GM19467 (cell line): ENCODE results near the gene TXNRD2.
"Not testable (repeated sequence)": the region's sequence is repeated elsewhere in the genome, so short reads cannot be mapped to it uniquely, and the experiment has no call there.

Experiments
- ATAC-seq: cut with Tn5 transposase; IDR thresholded peaks from one replicate; pipeline ENCODE4 v1.9.1; 2021; ENCODE audit warnings: mild to moderate bottlenecking, moderate library complexity; ENCODE audit not compliant: unreplicated experiment

The TXNRD2 gene

GRCh38 chr22:19849835-19850762, 91.5 kb downstream of the TXNRD2 start:
- no peak for ATAC-seq

DNA sequence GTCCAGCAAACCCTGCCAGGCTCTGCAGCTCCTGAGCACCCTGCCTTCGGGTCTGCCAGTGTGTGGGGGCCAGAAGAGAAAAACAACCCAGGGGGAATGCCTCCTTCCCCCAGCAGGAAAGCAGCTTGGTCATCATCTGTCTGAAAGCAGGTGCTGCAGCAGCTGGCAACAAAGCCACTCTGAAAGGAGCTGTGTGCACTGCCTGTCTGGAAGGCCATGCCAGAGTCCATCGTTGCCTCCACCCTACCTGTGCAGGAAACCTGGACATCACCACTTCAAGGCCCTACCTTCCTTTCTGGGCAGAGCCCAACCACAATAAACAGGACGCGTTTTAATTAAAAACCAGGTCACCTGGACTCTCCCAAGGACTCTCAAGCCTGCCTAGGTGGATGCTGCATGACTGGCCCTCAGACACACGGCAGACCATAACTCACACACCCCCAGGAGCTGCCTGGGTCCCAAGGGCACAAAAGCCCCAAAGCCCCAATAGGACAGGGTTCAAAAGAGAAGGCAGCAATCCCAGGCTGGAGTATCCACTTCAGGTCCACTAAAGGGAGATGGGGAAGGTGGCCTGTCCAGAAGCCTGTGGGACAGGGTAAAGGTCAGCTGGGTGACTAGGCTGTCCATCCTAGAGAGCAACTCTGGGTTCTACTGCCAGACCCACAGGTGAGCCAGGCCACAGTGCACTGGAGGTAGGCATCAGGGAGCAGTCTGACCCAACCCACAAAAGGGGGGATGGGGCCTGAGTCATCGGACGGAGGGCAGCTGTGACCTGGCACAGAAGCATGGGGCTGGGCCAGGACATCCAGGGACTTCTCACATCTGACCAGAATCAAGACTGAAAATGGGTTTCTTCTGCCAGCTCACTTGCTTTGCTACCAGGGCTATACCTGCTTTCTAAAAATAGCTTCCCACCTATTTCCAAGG, 93.1 kb downstream of the TXNRD2 start:
- ATAC-seq = no peak

DNA sequence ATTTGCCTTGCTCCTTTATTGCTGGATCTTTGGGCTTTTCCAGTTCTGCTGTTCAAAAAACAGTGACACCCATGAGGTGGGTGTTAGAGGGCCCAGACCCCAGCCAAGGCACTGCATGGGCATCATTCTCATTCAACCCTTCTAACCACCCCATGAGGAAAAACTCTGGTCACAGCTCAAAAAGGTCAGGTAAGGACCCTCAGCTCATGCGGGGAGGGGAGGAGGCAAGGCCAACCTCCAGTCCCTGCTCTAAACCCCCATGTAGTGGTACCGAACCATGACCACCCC, 94.3 kb downstream of the TXNRD2 start:
- no peak for ATAC-seq

- ATAC-seq = no peak
Measured at GRCh38 chr22:19846620-19847344, 94.8 kb downstream of the TXNRD2 start.

- no peak for ATAC-seq
Measured at GRCh38 chr22:19845054-19845722, 96.4 kb downstream of the TXNRD2 start.

GRCh38 chr22:19844377-19845053, 97.1 kb downstream of the TXNRD2 start:
- ATAC-seq = no peak

DNA sequence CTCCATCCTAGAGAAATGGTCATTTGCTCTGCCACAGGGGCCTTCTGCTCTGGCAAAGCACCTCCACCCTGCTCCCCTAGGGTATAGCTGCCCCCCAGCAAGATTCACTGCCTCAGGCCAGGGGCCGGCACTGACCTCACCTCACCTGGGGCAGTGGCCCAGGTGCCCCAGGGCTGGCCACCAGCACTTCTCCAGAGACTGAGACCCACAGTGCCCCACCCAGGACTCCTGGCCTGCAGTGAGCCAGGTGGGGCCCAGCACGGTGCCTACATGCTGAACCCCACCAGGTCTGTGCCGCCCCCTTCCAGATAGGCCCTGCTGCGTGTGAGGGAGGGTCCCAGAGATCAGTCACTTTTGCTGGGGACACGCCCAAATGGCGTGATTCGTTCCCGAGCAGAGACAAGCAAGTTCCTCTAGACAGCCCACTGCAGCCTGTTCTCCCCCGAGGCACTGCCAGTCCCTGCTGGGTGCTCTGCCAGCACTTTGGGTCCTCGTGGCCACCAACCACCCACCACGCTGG, 97.7 kb downstream of the TXNRD2 start:
- no peak for ATAC-seq

- no peak for ATAC-seq
Measured at GRCh38 chr22:19843107-19843856, 98.3 kb downstream of the TXNRD2 start.

DNA sequence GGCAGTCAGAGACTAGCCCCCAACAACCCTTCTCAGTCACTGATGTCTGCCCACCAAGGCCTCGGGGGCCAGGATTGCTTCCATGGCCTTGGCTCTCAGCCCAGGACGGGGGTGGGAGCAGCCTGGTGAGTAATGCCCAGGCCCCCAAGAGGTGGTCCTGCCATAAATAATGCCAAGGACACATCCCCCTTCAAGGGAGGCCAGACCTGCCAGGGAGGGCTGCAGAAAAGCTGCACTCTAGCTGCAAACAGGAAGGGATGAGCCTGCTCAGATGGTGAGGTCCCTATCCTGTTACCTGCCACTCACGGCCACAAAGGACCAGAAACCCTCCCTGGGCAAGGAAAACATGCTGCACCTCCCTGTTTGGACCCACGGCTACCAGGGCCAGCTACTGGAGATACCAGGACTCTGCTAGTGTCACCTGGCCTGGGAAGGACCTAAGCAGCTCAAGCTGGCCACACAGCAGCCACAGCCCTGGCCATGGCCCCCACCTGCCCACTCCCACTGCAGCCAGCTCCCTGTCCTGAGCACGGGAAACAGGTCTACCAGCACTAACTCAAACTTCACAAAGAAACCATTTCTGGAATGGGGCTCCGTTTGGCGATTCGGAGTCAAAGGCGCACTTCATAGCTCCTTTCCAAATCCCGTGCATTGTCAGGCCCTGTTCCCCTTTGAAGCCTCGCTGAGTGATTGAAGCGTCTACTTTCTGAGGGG, 99.1 kb downstream of the TXNRD2 start:
- ATAC-seq = no peak

DNA sequence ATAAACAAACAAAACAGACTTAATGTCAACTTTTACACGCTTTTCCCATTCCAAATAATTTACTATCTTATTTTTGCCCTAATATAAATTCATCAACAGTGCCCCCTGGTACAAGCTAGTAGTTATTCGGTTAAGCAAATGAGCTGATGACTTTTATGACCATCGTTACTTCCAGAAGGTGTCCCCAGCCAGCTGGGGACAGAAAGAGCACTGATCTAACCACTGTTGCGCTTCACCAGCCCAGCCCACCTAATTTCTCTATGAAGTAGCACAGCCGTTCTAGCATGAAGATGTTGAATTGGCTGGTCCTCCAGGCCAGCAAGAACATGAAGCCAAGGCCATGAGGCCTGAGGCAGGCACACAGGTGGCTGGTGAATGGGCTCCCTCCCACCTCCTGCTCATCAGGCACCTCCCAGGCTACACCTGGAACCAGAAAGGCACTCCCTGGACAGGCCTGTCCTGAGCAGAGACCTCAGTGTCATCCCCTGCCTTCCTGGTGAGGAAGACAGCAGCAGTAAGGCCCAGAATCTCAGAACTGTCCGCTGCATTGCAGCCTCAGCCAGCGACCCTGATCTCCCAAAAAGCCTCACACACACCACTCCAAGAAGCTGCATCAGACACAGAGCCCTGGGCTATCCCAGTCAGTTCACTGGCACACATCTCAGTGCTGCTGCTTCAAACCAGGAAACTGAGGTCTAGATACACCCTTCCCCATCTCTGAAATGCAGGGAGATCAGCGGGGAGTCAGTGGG, 99.8 kb downstream of the TXNRD2 start:
- ATAC-seq = no peak

GRCh38 chr22:19840955-19841640, 100.5 kb downstream of the TXNRD2 start:
- ATAC-seq = no peak

GRCh38 chr22:19840059-19840458, 101.6 kb downstream of the TXNRD2 start:
- ATAC-seq = no peak

DNA sequence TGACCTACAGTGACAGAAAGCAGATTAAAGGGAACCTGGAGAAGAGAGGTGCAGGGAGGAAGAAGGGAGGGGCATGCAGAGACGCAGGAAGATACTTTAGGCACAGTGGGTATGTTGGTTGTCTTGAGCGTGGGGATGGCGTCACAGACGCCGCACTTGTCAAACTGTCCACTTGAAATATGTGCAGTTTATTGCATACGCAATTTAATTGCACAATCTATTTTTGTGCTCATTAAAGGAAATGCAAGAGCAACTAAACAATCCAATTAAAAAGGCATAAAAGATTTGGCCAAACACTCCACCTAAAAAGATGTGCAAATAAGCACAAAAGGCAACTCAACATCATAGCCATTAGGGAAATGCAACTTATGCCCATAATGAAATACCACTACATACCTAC, 103.7 kb downstream of the TXNRD2 start:
- ATAC-seq = no peak

DNA sequence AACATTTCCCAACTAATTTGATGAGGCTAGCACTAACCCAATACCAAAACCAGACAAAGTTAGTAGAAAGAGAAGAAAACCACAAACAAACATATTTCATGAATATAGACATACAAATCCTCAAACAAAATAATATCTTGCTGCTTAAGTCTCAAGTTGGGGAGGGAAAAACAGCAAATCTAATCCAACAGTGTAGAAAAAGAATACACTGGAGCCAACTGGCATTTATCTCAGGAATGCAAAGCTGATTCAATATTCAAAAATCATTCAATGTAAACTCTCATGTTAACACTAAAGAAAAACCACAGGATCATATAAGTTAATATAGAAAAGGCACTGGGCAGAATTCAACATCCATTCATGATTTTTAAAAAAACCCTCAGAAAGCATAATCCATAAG, 105.1 kb downstream of the TXNRD2 start:
- ATAC-seq = no peak

DNA sequence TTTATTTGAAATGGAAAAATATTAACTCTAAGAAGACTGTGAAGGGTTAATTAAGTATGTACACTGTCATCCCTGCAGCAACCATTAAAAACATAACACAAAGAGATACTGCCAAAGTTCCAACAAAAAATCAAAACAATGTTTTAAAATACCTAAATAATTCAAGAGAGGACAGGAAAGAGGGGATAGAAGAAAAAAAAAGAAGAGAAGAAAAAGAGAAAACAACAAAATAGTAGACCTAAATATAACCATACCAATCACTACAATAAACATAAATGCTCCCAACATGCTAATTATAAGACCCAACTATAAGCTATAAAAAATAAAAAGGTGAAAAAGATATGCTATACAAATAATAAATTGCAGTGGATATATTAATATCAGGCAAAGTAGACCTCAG, 107.0 kb downstream of the TXNRD2 start:
- no peak for ATAC-seq

DNA sequence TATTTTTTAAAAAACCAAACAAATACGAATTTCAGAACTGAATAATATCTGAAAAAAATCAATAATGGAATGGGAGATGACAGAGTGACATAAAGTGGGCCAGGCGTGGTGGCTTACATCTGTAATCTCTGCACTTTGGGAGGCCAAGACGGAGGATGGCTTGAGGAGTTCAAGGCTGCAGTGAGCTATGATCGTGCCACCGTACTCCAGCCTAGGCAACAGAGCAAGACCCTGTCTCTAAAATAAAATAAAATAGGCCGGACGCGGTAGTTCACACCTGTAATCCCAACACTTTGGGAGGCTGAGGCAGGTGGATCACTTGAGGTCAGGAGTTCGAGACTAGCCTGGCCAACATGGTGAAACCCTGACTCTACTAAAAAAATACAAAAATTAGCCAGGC, 108.3 kb downstream of the TXNRD2 start:
- not testable (repeated sequence) for ATAC-seq

GRCh38 chr22:19832476-19833108, 109.0 kb downstream of the TXNRD2 start:
- ATAC-seq = no peak
